Testis (tissue), 2 donors: ENCODE data around the gene MAMLD1.

Source experiments
- POLR2A ChIP-seq: fragments of 450-650 bp; IDR thresholded peaks from one replicate; pipeline ENCODE4 v1.6.1; 2017; ENCODE audit warnings: antibody characterized with exemption, mild to moderate bottlenecking, moderate library complexity
- TF ChIP-seq, protein P1 (sequence below), 3 experiments: fragments of 450-650 bp in 2 of 3; fragments of 200-600 bp in 1 of 3; sonication (generic) in 1 of 3; IDR thresholded peaks; one replicate each; pipeline ENCODE4 v1.5.1; 2016 to 2019; ENCODE audit warnings: antibody characterized with exemption in 3 of 3, mild to moderate bottlenecking in 2 of 3, moderate library complexity in 1 of 3

DNA sequence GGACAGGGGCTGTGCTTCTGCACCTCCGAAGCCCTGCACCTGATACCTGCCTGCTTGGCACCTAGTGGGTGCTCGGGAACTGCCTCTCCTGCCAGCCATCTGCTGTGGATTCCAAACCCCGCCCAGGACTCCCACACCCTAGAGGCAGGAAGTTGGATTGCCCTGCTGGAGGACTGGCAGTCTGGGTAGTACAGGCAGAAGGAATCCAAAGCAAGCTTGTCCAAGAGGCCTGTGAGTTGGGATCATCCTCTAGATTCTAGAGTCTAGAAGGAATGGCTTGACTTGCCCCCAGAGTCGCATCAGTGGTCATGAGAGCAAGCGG is 140.7 kb downstream of the MAMLD1 start:
- TF ChIP-seq, protein P1, sequence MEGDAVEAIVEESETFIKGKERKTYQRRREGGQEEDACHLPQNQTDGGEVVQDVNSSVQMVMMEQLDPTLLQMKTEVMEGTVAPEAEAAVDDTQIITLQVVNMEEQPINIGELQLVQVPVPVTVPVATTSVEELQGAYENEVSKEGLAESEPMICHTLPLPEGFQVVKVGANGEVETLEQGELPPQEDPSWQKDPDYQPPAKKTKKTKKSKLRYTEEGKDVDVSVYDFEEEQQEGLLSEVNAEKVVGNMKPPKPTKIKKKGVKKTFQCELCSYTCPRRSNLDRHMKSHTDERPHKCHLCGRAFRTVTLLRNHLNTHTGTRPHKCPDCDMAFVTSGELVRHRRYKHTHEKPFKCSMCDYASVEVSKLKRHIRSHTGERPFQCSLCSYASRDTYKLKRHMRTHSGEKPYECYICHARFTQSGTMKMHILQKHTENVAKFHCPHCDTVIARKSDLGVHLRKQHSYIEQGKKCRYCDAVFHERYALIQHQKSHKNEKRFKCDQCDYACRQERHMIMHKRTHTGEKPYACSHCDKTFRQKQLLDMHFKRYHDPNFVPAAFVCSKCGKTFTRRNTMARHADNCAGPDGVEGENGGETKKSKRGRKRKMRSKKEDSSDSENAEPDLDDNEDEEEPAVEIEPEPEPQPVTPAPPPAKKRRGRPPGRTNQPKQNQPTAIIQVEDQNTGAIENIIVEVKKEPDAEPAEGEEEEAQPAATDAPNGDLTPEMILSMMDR (IDR thresholded peaks at IDR 0.05), result no peak
- no peak for TF ChIP-seq POLR2A
